Activated CD4-positive, alpha-beta T cell treated with anti-CD3 and anti-CD28 coated beads, Interleukin-2, amount 10 ng/mL, durations not matched to agents 7 days and 5 days (primary cell): ENCODE measurements around the gene PABPC1L2A. TPM values are rescaled to one million over a fixed set of nuclear protein-coding genes. Genes with fewer than 3 reads are reported as not detected.
"Not testable (repeated sequence)": the region's sequence is repeated elsewhere in the genome, so short reads cannot be mapped to it uniquely, and the experiment has no call there.

Experiments
- CTCF ChIA-PET: fragments of 350-600 bp; sonication (Branson Sonifier 250); formaldehyde crosslinking; loops from one replicate; lab custom pipeline; 2021; ENCODE audit warnings: antibody characterized with exemption; lab: Charles Lee
- POLR2A ChIA-PET: fragments of 350-600 bp; sonication (Branson Sonifier 250); formaldehyde crosslinking; loops from one replicate; lab custom pipeline; 2021; ENCODE audit warnings: antibody characterized with exemption; lab: Charles Lee
- DNase-seq: peaks from one replicate; pipeline ENCODE4 v3.0.0-alpha.2; 2020
- H3K27ac Mint-ChIP-seq: one replicate; pipeline ENCODE4 v1.8.0; 2021; ENCODE audit warnings: mild to moderate bottlenecking, moderate library complexity, mixed read lengths
- H3K27me3 Mint-ChIP-seq: one replicate; pipeline ENCODE4 v1.8.0; 2021; ENCODE audit warnings: mixed read lengths
- H3K36me3 Mint-ChIP-seq: one replicate; pipeline ENCODE4 v1.8.0; 2021; ENCODE audit warnings: low read depth, mixed read lengths
- H3K4me1 Mint-ChIP-seq: one replicate; pipeline ENCODE4 v1.8.0; 2021; ENCODE audit warnings: mixed read lengths
- H3K4me3 Mint-ChIP-seq: one replicate; pipeline ENCODE4 v1.8.0; 2021; ENCODE audit warnings: mild to moderate bottlenecking, moderate library complexity, mixed read lengths
- H3K9me3 Mint-ChIP-seq: one replicate; pipeline ENCODE4 v1.8.0; 2021; ENCODE audit warnings: mixed read lengths
- total RNA-seq, 2 experiments: library from RNA; stranded (reverse); gene quantifications; one replicate each; pipeline ENCODE4 v1.2.3, GENCODE V29; 2021

PABPC1L2A gene
- total RNA-seq, result not detected

DNA sequence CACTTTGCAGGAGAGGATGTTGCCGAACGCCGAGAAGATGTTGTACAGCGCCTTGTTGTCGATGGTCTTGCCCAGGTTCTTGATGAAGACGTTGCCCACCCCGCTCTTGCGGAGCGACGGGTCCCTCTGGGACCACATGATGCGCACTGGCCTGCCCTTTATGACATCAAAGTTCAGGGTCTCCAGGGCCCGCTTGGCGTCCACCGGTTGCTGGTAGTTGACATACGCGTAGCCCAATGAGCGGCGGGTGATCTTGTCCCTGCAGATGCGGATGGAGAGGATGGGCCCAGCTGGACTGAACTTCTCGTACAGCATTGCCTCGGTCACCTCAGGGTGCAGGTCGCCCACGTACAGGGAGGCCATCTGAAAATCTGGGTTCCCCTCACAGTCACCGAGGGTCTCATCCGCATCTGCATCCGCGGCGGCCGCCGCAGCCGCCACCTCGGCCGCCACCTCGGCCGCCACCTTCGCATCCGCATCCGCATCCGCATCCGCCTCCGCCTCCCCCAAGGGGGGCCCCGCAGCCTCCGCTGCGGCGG lies at the start of gene PABPC1L2A:
TSS of gene PABPC1L2A (minus strand) at position 489 of the 539 bp plus-strand sequence. CDS start at position 363, 126 bp downstream.
- DNase-seq, H3K9me3 Mint-ChIP-seq, H3K36me3 Mint-ChIP-seq, H3K27me3 Mint-ChIP-seq, H3K4me3 Mint-ChIP-seq, H3K4me1 Mint-ChIP-seq, POLR2A ChIA-PET, CTCF ChIA-PET, H3K27ac Mint-ChIP-seq: not testable (repeated sequence)

DNA sequence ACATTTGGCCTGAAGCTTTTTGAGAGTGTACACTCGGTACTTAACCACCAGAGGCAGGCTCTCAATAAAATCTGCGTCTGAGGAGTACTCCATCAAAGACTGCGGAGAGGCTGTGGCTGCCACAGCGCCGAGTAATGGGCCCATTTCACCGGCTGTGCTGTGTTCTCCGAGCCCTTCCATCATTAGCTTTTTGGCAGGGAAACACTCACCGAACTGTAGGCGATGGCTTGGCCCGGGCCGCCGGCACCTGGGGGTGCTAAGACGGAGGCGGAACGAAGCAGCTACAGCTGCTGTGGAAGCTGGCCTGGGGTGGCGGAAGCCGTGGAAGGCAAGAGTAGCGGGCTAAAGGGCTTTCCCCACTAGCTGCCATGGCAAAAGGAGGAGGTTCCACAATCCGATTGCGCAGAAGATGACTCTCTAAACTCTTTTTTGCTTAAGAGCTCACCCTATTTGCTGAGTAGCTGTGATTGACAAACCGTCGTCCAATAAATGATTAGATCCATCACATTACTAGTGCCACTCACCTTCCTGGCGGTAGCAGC lies 48.5 kb upstream of the PABPC1L2A start:
- H3K4me3 Mint-ChIP-seq, result no peak overlapping the region
- peaks cover 3% of the 10 kb centered on the region for H3K9me3 Mint-ChIP-seq
- no peak overlapping the region for H3K27ac Mint-ChIP-seq
- H3K36me3 Mint-ChIP-seq, result no peaks in the 10 kb centered on the region
- DNase-seq, result no peak
- H3K27me3 Mint-ChIP-seq, result peaks cover 2% of the 10 kb centered on the region
- H3K4me1 Mint-ChIP-seq, result peaks cover 1% of the 10 kb centered on the region
- CTCF ChIA-PET, result no interaction called here
- POLR2A ChIA-PET, result no interaction called here

DNA sequence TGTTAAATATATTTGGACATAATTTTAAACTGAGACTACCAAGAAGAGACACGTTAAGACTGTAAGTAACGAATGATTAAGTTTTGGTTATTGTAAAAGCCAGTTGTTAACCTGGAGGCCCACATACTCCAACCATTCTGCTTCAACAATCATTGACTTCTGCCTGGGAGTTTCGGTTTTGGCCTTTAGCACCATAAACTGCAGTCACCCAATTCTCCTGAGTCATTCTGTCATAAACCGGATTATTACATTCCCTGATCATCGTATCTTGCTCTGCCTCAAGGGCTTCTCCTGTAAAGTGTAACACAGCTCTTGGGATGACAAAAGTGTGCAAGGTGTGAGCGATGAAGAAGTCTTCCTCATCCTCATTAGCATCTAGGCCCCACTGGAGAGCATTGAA lies 46.9 kb upstream of the PABPC1L2A start:
- no peak overlapping the region for H3K4me3 Mint-ChIP-seq
- no peaks in the 10 kb centered on the region for H3K36me3 Mint-ChIP-seq
- ChIA-PET POLR2A (no interaction called here), CTCF (no interaction called here)
- H3K4me1 Mint-ChIP-seq, result peaks cover 1% of the 10 kb centered on the region
- peaks cover 3% of the 10 kb centered on the region for H3K9me3 Mint-ChIP-seq
- no peak for DNase-seq
- no peak overlapping the region for H3K27ac Mint-ChIP-seq
- peaks cover 2% of the 10 kb centered on the region for H3K27me3 Mint-ChIP-seq

DNA sequence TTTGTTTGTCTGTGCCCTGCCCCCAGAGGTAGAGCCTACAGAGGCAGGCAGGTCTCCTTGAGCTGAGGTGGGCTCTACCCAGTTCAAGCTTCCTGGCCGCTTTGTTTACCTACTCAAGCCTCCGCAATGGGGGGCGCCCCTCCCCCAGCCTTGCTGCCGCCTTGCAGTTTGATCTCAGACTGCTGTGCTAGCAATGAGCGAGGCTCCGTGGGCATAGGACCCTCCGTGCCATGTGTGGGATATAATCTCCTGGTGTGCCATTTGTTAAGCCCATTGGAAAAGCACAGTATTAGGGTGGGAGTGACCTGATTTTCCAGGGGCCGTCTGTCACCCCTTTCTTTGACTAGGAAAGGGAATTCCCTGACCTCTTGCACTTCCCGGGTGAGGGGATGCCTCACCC lies 20.2 kb upstream of the PABPC1L2A start:
- H3K4me1 Mint-ChIP-seq, CTCF ChIA-PET, H3K27ac Mint-ChIP-seq, H3K9me3 Mint-ChIP-seq, POLR2A ChIA-PET, DNase-seq, H3K36me3 Mint-ChIP-seq, H3K27me3 Mint-ChIP-seq, H3K4me3 Mint-ChIP-seq: not testable (repeated sequence)

DNA sequence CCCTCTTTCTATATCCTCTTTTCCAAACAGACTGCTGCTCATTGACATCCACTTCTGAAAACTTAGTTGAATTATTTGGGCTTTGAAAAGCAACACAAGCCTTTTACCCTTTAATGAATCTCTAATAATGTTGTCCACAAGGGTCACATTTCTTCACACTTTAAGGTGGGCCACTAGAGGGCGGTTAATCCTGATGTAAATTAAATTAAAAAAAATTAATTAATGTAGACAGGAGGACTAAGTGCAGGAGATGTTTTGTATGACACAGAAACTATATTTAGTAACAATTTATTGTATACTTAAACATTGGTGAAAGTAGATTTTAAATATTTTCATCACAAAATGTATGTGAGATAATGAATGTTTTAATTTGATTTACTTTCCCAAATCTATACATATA lies 7.5 kb upstream of the PABPC1L2A start:
- H3K4me3 Mint-ChIP-seq, H3K27ac Mint-ChIP-seq, POLR2A ChIA-PET, H3K27me3 Mint-ChIP-seq, H3K4me1 Mint-ChIP-seq, H3K9me3 Mint-ChIP-seq, DNase-seq, CTCF ChIA-PET, H3K36me3 Mint-ChIP-seq: not testable (repeated sequence)

DNA sequence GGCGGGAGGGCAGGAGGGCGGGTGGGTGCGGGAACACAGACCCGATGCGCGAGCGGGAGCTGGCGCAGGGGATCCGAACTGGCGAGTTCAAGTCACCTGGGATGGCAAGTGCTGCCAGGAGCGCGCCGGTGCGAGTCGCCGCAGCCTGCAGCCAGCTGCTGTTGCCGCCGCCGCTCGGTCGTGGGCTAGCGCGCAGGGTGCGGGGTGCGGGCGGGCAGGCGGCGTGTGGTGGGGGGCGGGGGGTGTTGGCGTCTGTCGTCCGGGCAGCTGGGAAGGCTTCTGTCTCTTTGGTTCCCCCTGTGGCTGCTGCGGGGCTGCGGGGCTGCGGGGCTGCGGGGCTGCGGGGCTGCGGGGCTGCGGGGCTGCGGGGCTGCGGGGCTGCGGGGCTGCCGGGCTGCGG lies 572 bp upstream of the PABPC1L2A start:
- H3K36me3 Mint-ChIP-seq, H3K27ac Mint-ChIP-seq, H3K27me3 Mint-ChIP-seq, H3K9me3 Mint-ChIP-seq, POLR2A ChIA-PET, CTCF ChIA-PET, H3K4me3 Mint-ChIP-seq, H3K4me1 Mint-ChIP-seq, DNase-seq: not testable (repeated sequence)

DNA sequence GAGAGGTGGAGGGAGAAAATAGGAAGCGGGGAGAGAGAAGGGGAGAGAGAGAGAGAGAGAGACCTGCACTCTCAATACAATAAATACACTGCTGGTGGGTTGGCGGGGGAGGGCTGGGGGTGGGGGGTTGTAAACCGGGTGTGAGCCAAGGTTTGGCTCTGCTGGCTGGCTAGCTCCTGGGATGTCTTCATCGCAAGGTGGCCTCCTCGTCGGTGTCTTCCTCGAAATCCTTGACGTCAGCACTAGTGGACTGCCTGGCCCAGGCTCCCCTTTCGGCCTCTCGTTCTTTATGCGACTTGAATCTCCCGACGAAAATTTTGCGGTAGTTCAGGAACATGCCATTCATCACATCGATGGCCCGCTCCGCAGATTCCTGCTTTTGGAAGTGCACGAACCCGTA lies 715 bp downstream of the PABPC1L2A start:
- POLR2A ChIA-PET, DNase-seq, CTCF ChIA-PET, H3K9me3 Mint-ChIP-seq, H3K4me3 Mint-ChIP-seq, H3K27ac Mint-ChIP-seq, H3K27me3 Mint-ChIP-seq, H3K36me3 Mint-ChIP-seq, H3K4me1 Mint-ChIP-seq: not testable (repeated sequence)

DNA sequence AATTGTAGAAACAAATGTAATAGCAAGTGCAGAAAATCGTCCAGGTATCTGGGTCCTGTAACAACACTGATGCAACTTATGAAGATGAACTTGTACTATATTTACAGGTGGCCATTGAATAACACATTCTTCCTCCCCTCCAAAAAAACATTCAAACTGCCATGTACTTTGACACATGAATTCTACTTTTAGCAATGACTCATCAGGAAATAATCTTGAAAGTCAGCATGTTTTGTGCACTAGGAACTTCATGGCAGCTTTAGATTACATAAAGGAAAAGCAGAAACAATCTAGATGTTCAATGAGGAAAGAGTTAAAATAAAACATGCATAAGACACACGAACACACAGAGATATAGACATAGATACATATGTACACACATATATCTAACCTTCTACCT lies 2.5 kb downstream of the PABPC1L2A start:
- peaks cover 14% of the 10 kb centered on the region for H3K27me3 Mint-ChIP-seq
- no peaks in the 10 kb centered on the region for H3K4me1 Mint-ChIP-seq
- DNase-seq, result no peak
- CTCF ChIA-PET, result no interaction called here
- H3K4me3 Mint-ChIP-seq, result no peak overlapping the region
- POLR2A ChIA-PET, result no interaction called here
- no peaks in the 10 kb centered on the region for H3K36me3 Mint-ChIP-seq
- no peak overlapping the region for H3K27ac Mint-ChIP-seq
- no peaks in the 10 kb centered on the region for H3K9me3 Mint-ChIP-seq

DNA sequence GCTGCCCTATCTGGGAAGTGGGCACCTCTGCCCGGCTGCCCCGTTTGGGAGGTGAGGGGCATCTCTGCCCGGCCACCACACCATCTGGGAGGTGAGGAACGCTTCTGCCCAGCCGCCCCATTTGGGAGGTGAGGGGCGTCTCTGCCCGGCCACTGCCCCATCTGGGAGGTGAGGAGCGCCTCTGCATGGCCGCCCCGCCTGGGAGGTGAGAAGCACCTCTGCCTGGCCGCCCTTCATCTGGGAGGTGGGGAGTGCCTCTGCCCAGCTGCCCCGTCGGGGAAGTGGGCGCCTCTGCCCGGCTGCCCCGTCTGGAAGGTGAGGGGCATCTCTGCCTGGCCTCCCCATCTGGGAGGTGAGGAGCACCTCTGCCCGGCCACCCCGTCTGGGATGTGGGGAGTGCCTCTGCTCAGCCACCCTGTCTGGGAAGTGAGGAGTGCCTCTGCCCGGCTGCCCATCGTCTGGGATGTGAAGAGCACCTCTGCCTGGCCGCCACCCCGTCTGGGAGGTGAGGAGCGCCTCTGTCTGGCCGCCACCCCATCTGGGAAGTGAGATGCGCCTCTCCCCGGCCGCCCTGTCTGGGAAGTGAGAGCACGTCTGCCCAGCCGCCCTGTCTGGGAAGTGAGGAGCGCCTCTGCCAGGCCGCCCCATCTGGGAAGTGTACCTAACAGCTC lies 9.8 kb downstream of the PABPC1L2A start:
- peaks cover 6% of the 10 kb centered on the region for H3K9me3 Mint-ChIP-seq
- ChIA-PET POLR2A (no interaction called here), CTCF (no interaction called here)
- H3K4me3 Mint-ChIP-seq, result no peak overlapping the region
- no peaks in the 10 kb centered on the region for H3K36me3 Mint-ChIP-seq
- no peaks in the 10 kb centered on the region for H3K4me1 Mint-ChIP-seq
- peaks cover 5% of the 10 kb centered on the region for H3K27me3 Mint-ChIP-seq
- no peak for DNase-seq
- no peak overlapping the region for H3K27ac Mint-ChIP-seq

DNA sequence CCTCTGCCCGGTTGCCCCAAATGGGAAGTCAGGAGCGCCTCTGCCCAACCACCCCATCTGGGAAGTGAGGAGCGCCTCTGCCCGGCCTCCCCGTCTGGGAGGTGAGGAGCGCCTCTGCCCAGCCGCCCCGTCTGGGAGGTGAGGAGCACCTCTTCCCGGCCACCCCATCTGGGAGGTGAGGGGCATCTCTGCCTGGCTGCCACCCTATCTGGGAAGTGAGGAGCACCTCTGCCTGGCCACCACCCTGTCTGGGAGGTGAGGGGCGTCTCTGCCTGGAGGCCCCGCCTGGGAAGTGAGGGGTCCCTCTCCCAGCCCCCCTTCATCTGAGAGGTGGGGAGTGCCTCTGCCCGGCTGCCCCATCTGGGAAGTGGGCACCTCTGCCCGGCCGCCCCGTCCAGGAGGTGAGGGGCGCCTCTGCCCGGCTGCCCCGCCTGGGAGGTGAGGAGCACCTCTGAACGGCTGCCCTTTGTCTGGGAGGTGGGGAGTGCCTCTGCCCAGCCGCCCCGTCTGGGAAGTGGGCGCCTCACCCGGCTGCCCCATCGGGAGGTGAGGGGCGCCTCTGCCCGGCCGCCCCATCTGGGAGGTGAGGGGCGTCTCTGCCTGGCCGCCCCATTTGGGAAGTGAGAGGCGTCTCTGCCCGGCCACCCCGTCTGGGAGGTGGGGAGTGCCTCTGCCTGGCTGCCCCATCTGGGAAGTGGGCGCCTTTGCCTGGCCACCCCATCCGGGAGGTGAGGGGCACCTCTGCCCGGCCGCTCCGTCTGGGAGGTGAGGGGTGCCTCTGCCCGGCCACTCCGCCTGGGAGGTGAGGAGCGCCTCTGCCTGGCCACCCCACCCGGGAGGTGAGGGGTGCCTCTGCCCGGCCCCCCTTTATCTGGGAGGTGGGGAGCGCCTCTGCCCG lies 10.6 kb downstream of the PABPC1L2A start:
- Mint-ChIP-seq H3K4me3 (no peak overlapping the region), H3K27me3 (peaks cover 5% of the 10 kb centered on the region), H3K4me1 (no peaks in the 10 kb centered on the region), H3K27ac (no peak overlapping the region), H3K9me3 (peaks cover 6% of the 10 kb centered on the region), H3K36me3 (no peaks in the 10 kb centered on the region)
- DNase-seq, result no peak
- ChIA-PET POLR2A (no interaction called here), CTCF (no interaction called here)

DNA sequence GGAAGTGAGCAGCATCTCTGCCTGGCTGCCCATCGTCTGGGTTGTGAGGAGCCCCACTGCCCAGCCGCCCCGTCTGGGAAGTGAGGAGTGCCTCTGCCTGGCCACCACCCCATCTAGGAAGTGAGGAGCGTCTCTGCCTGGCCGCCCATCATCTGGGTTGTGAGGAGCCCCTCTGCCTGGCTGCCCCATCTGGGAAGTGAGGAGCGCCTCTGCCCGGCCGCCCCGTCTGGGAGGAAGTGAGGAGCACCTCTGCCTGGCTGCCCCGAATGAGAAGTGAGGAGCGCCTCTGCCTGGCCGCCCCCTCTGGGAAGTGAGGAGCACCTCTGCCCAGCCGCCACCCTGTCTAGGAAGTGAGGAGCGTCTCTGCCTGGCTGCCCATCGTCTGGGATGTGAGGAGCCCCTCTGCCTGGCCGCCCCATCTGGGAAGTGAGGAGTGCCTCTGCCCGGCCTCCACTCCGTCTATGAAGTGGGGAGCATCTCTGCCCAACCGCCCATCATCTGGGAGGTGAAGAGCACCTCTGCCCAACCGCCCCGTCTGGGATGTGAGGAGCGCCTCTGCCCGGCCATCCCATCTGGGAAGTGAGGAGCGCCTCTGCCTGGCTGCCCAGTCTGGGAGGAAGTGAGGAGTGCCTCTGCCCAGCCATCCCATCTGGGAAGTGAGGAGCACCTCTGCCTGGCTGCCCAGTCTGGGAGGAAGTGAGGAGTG lies 11.4 kb downstream of the PABPC1L2A start:
- POLR2A ChIA-PET, H3K27ac Mint-ChIP-seq, H3K4me1 Mint-ChIP-seq, DNase-seq, H3K27me3 Mint-ChIP-seq, CTCF ChIA-PET, H3K4me3 Mint-ChIP-seq, H3K36me3 Mint-ChIP-seq, H3K9me3 Mint-ChIP-seq: not testable (repeated sequence)

DNA sequence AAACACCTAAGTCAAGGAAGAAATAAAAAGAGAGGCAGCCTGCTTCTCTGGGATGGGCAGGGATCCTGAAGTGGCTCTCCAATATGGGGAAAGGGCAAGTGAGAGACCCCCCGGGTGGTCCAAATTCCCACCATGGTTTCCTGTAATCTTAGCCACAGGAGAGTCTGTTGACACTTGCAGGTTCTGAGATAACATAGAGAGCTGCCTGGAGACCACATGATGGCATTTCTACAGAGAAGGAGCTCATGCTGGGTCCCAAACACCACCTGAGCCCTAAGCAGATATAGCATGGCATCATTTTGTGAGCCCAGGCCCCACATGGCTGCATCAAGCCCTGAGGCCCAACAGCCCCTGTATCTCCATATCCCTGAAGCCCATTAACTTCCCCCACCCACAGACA lies 50.4 kb downstream of the PABPC1L2A start:
- Mint-ChIP-seq H3K4me3 (no peak overlapping the region), H3K4me1 (no peaks in the 10 kb centered on the region), H3K27ac (no peak overlapping the region), H3K9me3 (no peaks in the 10 kb centered on the region), H3K36me3 (no peaks in the 10 kb centered on the region), H3K27me3 (no peaks in the 10 kb centered on the region)
- CTCF ChIA-PET, result no interaction called here
- no peak for DNase-seq
- POLR2A ChIA-PET, result no interaction called here
